GM19193 (cell line): Measurements from ENCODE around the gene FAR2.

Source experiments
- POLR2A ChIP-seq: IDR thresholded peaks from 4 replicates; pipeline ENCODE4 v1.6.1; 2011; ENCODE audit not compliant: insufficient read depth, insufficient read length; ENCODE audit errors: extremely low read depth

The FAR2 gene

DNA sequence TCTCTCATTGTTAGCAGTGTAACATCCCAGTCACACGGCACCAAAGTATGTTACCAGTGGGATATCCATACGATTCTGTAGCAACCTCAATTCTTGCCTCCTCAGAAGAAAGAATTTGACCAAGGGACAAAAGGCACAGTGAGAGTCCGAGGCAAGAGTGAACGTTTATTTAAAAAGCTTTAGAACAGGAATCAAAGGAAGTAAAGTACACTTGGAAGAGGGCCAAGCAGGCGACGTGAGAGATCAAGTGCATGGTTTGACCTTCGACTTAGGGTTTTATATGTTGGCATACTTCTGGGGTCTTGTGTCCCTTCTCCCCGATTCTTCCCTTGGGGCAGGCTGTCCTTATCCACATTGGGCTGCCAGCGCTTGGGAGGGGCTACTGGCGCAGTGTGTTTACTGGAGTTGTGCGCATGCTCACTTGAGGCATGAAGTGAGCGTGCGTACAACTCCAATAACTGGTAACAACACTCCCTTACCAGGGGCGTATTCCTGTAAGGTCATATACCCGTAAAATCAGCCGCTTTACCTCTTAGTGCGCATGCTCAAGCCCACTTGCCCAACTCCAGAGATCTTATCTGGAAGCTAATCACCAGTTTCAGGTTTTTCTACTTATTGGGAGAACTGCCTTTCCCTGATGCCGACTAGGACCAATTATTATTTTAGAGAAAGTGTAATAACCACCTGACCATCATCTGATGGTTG is 71.7 kb downstream of the FAR2 start:
- no peak for TF ChIP-seq POLR2A

DNA sequence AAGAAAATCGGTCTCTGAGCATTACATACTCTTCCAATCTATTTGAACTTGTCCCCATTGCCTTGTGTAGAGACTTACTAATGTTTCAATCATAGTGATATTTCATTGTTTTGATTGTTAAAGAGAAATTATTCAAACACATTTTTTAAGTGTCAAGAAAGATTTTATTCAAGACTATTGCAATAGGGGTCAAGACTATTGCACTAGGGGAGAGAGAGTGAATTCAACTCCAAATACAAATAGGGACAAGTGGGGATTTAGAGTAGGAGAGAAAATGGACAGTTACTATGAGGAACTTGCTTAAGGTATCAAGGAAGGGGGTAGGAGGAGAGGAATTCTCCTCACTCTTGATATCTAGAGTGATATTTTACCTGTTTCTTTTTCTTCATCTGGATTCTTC is 73.1 kb downstream of the FAR2 start:
- no peak for TF ChIP-seq POLR2A

DNA sequence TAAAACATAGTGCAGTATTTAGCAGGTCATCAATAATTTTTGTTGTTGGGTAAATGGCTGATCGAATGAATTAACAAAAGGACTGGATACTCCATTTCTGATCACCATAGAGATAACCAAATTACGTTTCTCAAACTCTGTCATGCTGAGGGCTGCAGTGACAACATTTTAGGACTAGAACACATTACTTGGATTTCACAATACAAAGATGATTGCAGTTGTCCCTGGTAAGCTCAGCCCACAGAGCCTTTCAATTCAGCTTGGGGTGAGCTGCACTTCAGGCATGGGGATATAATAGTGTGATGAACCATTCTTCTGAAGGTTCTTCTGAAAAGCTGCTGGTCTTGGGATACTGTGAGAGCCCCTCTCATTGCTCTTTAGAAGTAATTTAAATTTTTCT is 74.3 kb downstream of the FAR2 start:
- TF ChIP-seq POLR2A, result no peak

DNA sequence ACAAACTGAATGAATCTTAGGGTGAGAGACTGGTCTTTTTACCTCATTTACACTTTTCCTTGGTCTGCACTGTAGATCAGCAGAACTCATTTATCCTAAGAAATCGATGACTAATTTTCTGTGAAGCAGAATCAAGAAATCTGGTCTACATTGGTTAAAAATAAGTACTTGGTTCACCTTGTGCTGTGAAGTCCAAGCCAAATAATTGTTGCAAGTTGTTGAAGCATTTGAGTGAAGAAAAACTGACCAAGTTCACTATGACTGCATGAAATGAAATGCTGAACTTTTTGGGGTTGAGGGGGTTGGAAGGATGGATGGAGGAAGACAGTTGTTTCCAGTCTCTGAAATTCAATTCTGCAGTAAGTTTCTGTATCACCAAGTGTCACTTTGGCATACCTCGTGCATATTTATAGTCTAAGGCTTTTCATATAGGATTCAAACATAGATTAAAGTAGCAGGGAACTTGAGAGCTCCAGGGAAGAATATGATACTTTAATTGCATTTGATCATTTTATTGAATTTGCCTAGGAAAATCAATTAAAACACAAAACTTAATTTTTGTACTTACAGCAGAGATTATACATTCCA is 75.0 kb downstream of the FAR2 start:
- TF ChIP-seq POLR2A, result no peak

DNA sequence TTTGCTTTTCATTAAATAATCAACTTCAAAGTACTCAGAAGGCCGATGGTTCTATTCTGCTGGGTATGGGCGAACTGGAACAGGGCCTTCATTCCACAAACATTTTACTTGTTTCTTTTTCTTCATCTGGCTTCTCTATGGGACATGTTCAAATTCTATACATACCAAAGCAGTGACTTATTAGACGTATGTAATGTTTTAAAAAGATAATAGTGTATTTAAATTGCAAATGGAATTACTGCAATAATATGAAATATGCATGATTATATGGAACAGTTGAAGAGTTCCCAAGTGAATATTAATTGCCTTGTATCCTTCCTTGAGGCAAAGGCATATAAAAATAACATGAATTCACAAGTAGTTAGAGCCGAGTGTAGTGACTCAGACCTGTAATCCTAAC is 75.5 kb downstream of the FAR2 start:
- TF ChIP-seq POLR2A, result no peak

DNA sequence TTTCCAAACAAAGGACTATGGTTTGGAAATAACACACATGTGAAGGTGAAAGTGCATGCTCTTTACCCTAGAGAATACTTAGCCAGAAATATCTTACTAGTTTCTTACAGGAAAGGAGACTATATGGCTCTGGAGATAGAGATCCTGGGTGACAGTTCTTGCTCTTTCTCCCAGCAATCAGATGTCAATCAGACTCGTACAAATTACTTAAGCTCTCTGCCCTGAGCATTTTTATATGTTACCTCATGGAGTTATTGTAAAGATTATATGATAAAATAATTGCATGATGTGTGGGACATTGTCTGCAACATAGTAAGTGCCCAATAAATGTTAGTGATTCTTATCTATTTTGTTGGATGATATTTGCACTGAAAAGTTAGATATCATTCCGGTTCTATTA is 76.8 kb downstream of the FAR2 start:
- no peak for TF ChIP-seq POLR2A

DNA sequence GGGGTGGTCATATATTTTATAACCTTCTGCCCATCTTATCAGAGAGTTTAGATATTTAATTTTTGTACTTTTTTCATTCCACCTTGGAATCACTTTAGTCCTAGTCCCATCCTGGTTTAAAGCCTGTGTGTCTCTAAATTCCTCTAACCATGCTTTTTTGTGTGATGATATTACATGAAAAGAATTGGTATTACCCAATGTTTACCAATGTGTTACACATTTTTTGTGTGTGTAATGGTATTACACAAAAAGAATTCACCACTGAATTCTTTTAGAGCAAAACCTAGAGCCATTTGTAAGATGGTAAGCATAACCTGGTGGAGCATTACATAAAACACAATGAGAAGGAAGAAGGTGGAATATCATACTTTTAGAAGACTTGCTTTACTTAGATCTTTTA is 77.5 kb downstream of the FAR2 start:
- no peak for TF ChIP-seq POLR2A

DNA sequence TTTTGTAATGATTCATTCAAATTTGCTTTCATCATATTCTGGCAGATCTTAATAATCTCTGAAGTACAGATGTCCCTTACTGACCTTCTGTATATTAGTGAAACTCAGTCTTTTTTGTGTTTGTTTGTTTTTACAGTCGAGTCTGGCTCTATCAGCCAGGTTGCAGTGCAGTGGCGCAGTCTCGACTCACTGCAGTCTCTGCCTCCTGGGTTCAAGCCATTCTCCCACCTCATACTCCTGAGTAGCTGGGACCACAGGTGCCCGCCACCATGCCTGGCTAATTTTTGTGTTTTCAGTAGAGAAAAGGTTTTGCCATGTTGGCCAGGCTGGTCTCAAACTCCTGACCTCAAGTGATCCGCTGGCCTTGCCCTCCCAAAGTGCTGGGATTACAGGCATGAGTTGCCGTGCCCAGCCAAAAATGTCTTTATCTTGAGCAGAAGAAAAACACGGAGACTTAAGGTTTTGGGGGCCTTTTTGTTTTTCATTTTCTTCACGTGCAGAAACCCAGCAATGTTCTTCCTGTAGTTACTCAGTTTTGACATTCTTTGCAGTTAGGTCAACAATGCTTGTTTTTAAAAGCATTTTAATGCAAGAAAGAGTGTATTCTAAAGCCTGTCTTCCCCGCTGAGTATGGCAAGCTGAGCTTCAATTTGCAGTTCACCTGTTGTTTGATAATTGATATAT is 79.5 kb downstream of the FAR2 start:
- TF ChIP-seq POLR2A, result no peak

DNA sequence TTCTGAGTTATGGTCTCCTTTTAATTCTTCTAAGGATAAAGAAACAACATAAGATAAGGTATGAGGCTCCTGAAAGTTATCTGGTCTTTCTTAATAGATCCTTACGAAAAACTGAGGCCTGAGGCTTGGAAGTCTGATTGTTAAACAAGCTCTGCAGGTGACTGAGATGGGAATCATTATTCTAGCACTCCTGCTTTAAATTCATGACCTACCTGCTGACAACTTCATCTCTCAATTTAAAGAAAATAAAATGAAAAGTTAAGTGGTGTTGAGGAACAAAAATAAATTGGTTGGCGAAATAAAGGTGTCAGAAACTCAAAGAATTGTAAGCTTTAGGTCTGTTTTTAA is 80.1 kb downstream of the FAR2 start:
- TF ChIP-seq POLR2A, result no peak

DNA sequence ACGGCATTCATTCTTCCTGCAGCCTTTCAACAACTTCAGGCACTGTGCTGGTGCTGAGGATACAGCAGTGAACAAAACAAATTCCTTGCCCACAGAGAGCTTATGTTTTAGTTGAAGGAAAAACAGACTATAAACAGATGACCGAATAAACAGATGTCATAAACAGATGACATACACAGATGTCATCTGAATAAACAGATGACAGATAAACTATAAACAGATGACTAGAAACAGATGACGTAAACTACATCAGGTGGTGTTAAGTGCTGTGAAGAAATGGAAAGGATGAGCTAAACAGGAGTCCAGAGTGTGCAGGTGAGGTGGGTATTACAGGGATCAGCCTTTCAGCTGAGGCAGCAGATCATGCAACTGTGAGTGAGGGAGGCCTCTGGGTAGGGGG is 80.9 kb downstream of the FAR2 start:
- TF ChIP-seq POLR2A, result no peak

DNA sequence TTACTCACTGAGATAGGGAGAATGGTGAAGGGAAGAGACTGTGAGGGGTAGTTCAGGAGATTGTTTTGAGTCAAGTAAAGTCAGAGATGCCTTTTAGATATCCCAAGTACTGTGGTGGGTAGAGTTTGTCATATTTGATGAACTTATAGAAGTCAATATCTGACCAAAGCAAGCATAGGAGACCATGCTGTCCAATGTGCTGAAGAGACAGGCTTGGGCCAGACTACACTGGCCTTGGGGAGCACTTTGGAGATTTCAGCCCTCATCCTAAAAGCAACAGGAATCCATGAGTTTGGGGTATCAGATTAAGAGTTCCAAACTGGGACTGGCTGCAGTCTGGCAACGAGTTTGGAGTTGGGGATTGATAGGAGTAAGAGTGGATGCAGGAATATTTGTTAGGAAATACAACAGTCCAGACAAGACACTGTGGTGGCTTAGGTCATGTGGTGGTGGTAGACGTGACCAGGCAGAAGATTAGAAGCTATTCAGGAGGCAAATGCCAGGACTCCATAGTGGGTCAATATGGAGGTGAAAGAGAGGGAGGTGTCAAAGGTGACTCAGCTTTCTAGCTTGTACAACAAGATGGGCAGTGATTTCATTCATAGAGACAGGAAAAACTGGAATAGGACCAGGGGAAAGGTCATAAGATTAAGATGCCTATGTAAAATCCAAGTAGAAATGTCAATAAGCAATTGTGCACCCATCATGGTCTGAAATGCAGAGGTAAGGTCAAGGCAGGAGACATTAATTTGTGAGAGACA is 81.9 kb downstream of the FAR2 start:
- no peak for TF ChIP-seq POLR2A

DNA sequence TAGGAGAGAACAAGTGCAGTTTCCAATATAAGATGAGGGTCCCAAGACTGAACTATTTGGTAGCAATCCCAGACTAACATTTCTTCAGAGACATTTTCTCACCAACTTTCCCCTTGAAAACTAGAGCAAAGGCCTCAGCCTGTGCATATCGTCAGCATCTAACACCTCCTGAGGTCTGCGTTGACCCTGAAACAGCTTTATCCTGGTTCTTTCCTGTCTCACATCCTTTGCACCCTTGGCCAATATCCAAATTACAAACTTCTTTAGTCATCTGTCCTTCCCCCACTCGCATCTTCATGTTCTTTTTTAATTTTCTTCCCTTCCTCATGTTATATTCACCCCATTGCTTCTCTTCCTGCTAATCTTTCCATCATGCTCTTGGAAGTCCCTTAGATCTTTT is 83.0 kb downstream of the FAR2 start:
- no peak for TF ChIP-seq POLR2A

DNA sequence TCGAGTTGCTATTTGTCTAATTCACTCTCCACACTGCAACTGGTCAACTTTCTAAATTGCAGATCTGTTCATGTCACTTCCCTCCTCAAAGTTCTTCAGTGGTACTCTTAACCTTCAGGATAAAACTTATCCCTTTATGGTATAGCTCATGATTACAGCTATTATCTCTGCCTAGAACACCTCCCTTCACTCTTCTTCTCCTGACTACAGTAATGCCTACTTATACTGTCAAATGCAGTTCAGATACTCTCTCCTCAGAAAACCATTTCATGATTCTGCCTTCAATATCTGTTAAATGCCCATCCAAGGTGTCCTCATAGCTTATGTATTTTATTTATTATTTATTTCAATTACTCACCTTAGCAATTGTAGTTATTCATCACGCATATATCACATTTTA is 85.5 kb downstream of the FAR2 start:
- no peak for TF ChIP-seq POLR2A

DNA sequence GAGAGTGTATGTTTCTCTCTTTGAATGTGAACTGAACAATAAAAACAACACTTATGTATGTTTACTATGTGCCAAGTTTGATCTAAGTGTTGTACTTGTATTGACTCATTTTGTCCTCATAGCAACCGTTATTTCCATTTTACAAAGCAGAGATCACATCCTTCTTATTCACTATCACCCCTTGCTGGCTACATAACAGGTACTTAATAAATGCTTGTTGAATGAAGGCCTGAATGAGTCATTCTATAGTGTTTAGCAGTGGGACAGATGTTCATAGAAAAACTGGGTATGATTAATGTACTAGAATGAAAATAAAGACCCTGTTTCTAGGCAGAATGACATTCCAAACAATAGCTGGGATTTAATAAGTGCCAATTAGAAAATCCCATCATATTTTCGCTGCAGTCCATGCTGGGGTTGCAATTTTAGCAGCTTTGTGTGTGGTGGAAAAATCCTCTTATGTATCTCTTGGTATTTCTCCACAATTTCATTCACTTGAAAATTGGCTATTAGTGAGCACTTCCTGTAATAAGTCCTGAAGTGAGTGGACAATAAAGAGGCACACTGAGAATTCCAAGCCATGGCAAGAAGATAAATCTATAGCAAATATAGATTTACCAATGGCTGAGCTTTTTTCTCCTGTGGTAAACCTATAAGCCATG is 86.0 kb downstream of the FAR2 start:
- no peak for TF ChIP-seq POLR2A

DNA sequence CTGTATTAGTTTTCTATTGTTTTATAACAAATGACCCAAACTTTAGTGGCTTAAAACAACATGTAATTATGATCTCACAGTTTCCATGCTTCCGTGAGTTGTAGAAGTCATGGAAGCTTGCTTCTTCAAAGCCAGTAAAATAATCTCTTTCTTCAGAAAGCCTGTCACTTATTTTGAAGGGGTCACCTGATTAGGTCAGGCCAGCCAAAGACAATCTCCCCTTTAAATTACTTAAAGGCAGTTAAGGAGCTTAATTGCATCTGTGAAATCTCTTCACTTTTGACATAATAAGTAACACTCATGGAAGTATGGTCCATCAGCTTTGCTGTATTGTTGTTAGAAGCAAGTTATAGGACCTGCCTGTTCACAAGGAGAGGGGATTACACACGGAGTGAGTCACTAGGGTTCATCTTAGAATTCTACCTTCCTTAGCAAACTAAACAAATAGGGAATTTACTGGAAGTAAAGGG is 89.8 kb downstream of the FAR2 start:
- TF ChIP-seq POLR2A, result no peak
